ENCODE results near the gene HOXA11.

HOXA11 gene

DNA sequence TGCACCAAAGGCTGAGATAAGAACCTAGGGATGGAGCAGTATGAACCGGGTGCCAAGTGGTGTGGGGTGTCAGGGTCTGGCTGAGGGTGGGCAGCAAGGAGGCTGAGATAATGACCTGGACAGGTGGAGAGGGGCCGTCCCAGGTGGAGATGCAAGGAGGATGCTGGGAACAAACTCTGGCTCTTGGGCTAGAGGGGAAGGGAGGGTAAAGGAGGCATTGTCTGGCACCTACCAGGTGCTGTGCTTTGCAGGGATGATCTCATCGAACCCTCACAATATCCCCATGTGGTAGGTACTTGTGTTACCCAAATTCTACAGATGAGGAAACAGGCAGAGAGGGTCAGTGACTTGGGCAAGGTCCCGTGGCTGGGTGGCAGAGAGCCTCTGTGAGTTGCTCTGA is 34.8 kb upstream of the HOXA11 start:
- no peak overlapping the region for H3K27ac ChIP-seq
- TF ChIP-seq ZFX (IDR thresholded peaks at IDR 0.05): no peak
- TF ChIP-seq, protein P1, sequence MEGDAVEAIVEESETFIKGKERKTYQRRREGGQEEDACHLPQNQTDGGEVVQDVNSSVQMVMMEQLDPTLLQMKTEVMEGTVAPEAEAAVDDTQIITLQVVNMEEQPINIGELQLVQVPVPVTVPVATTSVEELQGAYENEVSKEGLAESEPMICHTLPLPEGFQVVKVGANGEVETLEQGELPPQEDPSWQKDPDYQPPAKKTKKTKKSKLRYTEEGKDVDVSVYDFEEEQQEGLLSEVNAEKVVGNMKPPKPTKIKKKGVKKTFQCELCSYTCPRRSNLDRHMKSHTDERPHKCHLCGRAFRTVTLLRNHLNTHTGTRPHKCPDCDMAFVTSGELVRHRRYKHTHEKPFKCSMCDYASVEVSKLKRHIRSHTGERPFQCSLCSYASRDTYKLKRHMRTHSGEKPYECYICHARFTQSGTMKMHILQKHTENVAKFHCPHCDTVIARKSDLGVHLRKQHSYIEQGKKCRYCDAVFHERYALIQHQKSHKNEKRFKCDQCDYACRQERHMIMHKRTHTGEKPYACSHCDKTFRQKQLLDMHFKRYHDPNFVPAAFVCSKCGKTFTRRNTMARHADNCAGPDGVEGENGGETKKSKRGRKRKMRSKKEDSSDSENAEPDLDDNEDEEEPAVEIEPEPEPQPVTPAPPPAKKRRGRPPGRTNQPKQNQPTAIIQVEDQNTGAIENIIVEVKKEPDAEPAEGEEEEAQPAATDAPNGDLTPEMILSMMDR (conservative IDR thresholded peaks at IDR 0.05): no peak

DNA sequence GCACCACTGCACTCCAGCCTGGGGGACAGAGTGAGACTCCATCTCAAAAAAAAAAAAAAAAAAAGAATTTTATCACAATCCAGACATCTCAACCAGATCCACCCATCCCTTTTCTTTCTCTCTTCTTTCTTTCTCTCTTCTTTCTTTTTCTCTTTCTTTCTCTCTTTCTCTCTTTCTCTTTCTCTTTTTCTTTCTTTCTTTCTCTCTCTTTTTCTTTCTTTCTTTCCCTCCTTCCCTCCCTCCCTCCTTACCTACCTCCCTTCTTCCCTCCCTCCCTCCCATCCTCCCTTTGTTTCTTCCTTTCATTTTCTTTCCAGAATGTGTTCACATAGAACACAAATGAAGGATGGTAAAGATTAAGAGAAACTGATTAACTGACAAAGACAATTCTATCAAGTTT is 32.9 kb upstream of the HOXA11 start:
- H3K27ac ChIP-seq: no peak overlapping the region
- no peak for TF ChIP-seq ZFX (IDR thresholded peaks at IDR 0.05)
- TF ChIP-seq, protein P1 (conservative IDR thresholded peaks at IDR 0.05): no peak

DNA sequence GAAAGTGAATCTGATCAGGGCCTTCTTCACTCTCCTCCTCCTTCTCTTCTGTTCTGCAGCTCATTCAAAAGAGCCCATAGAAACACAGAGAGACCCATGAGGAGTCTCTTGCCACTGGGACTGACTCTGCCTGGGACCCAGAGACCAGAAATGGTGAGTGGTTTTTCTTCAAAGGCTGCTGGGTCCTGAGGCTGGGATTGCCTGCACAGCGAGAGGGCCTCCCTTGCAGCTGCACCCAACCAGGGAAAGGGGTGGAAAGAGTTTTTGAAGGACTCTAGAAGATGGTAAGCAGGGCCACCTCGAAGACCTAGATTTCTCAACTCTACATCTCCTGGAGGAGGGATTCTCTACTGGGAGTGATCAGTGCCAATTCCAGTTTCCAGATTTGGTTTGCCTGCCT is 30.3 kb upstream of the HOXA11 start:
- no peak for TF ChIP-seq ZFX (IDR thresholded peaks at IDR 0.05)
- TF ChIP-seq, protein P1 (conservative IDR thresholded peaks at IDR 0.05): no peak
- H3K27ac ChIP-seq: no peak overlapping the region

DNA sequence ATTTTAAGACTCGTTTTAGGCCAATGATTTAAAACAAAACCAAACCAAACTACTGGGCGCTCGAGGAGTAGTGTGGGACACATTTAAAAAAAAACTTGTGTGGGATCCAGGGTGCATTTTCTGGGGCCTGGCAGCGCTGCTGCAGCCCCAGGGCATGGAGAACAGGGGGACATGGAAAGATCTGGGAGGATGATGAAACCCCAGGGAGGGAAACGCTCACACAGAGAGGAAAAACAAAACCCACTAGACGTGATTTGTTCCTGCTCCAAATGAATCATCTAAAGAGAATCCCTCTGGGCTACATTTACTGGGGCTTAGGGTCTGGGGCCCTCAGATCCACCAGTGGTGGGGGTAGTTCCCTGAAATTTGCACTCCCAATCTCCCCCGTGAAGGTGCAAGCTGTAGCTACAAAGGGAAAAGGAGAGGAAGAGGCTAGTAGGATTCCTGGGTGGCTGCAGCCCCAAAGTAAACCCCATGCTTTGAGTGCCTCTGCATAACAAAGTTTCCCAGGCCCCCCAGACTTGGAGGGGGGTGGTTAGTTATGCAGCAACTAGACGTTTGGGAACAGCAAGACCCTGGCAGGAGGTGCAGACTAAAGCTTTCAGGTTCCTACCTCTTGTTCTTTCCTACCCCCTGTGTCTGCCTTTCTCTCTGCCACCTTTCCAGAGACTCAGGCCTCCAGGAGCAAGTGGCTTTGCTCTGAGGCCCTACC is 29.4 kb upstream of the HOXA11 start:
- no peak for TF ChIP-seq ZFX (IDR thresholded peaks at IDR 0.05)
- TF ChIP-seq, protein P1 (conservative IDR thresholded peaks at IDR 0.05): no peak

DNA sequence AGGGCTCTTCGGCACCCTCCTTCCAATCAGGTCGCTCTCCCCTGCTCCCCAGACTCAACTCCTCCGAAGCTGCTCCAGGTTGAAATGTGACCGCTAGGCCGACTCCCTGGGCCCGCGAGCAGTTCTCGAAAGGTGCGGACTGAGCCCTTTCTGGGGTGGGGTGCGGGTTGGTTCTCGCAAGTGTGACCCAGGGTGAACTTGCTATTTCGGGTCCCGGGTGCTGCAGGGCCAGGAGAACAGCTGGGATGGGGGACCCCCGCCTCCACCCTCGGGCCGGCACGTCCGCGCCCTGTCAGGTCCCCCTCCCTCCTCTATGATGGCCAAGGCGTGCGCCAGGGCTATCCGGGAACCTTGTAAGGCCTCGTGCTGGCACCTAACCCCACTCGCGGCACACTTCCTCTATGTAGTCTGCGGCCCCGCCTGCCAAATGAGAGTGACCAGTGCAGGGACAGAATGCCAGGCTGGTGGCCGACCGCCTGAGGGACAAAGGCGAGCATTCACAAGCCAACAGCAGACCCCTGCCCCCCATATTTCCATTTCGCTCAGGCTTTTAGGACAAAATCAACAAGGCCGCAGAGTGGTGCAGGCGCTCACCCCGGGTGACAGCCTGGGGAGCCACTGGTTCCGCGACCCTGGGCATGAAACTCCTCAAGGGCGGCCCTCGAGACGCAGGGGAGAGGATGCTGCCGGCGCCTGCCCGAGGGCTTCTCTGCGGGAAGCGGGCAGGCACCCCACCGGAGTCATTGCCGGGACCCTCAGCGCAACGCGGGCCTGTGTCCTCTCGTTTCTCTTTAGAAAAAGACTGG is 28.6 kb upstream of the HOXA11 start:
- TF ChIP-seq, protein P1 (conservative IDR thresholded peaks at IDR 0.05): no peak
- TF ChIP-seq ZFX (IDR thresholded peaks at IDR 0.05): no peak
- H3K27ac ChIP-seq: no peak overlapping the region

More for the DNA sequence above, 29.4 kb upstream of the HOXA11 start:
- no peak overlapping the region for H3K27ac ChIP-seq

DNA sequence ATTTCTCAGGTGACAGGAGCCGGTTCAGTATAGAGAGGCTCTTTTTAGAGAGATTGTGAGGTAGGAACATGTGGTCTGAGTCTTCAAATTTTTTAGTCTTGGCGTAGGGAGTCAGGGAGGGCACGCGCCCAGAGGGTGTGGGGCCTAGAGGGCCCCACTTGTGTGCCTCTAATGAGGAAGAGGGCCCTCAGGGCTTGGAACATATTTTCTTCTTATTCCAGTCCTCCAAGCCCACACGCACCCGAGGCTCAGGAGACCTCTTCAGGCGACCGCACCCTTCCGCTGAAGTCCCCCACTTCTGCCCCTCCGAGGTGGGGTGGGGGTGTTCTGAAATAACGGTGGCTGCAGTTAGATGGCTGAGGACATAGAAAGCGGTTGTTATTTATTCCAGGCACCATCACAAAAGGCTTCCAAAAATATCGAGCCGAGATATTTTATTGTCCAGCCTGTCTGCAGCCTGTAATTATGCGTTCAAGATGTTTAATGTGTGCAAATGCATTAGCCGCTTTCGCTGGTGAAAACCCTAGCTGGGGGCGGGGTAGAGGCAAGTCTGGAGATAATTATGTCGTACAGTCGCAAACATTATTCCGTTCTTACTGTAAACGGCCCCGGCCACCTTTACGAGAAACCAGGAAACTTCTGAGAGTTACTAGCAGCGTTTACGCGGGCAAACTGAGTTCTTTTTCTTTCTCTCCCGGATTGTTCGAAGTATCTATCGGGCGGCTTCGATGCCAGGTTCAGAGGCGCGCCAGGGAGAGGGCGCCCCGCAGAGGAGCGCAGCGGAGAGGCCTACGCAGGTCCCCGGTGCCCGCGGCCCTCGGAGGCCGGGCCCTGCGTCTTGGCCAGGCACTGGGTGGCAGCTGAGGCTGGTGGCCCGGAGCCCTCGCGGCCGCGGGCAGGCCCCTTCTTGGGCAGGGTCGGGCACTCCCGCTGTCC is 27.7 kb upstream of the HOXA11 start:
- no peak overlapping the region for H3K27ac ChIP-seq
- TF ChIP-seq ZFX (IDR thresholded peaks at IDR 0.05): no peak
- TF ChIP-seq, protein P1 (conservative IDR thresholded peaks at IDR 0.05): no peak

All from C4-2B (cell line).